HG03108 (cell line): ENCODE data around the gene SLC47A2.

Experiments used
- ATAC-seq: cut with Tn5 transposase; IDR thresholded peaks from one replicate; pipeline ENCODE4 v1.9.1; 2021; ENCODE audit warnings: moderate library complexity; ENCODE audit not compliant: unreplicated experiment

The SLC47A2 gene

GRCh38 chr17:19747829-19748806 is 31.7 kb upstream of the SLC47A2 start, which contains the start of gene ALDH3A1:
Gene ALDH3A1, minus strand, starts transcription at chr17:19748298. Its CDS starts 3,169 bp downstream, at chr17:19745129.
- no peak for ATAC-seq

- no peak for ATAC-seq
Observed at GRCh38 chr17:19747159-19747719, 30.9 kb upstream of the SLC47A2 start.

GRCh38 chr17:19746517-19746916 is 30.1 kb upstream of the SLC47A2 start:
- ATAC-seq: no peak

- ATAC-seq: no peak
Observed at GRCh38 chr17:19744922-19745757, 28.8 kb upstream of the SLC47A2 start.

GRCh38 chr17:19744492-19744891 is 28.1 kb upstream of the SLC47A2 start:
- ATAC-seq: no peak

- ATAC-seq: no peak
Observed at GRCh38 chr17:19743101-19744100, 27.0 kb upstream of the SLC47A2 start.

- no peak for ATAC-seq
Observed at GRCh38 chr17:19742495-19742894, 26.1 kb upstream of the SLC47A2 start.

- no peak for ATAC-seq
Observed at GRCh38 chr17:19741832-19742457, 25.6 kb upstream of the SLC47A2 start.

GRCh38 chr17:19740933-19741332 is 24.5 kb upstream of the SLC47A2 start:
- no peak for ATAC-seq

GRCh38 chr17:19739241-19740201 is 23.1 kb upstream of the SLC47A2 start:
- ATAC-seq: no peak

- ATAC-seq: no peak
Observed at GRCh38 chr17:19738757-19739156, 22.4 kb upstream of the SLC47A2 start.

- no peak for ATAC-seq
Observed at GRCh38 chr17:19738073-19738449, 21.7 kb upstream of the SLC47A2 start.

- ATAC-seq: no peak
Observed at GRCh38 chr17:19737305-19738072, 21.1 kb upstream of the SLC47A2 start.

- ATAC-seq: no peak
Observed at GRCh38 chr17:19736071-19736470, 19.7 kb upstream of the SLC47A2 start.

GRCh38 chr17:19733953-19734526 is 17.7 kb upstream of the SLC47A2 start:
- ATAC-seq: no peak

- no peak for ATAC-seq
Observed at GRCh38 chr17:19731626-19732025, 15.2 kb upstream of the SLC47A2 start.

- no peak for ATAC-seq
Observed at GRCh38 chr17:19730843-19731242, 14.5 kb upstream of the SLC47A2 start.
